AG04449 (cell line): Measurements from ENCODE around the gene HPD.

Source experiments
- CTCF ChIA-PET: fragments of 350-600 bp; formaldehyde crosslinking; extraction: SDS; loops from one replicate; lab custom pipeline; 2021; ENCODE audit warnings: antibody characterized with exemption; lab: Yijun Ruan, JAX
- POLR2A ChIA-PET: fragments of 400-600, 350-600 bp; formaldehyde crosslinking; extraction: SDS; loops from one replicate; lab custom pipeline; 2020; ENCODE audit warnings: antibody characterized with exemption, inconsistent platforms; lab: Yijun Ruan, JAX
- DNase-seq: peaks from one replicate; pipeline ENCODE4 v3.0.0-alpha.2; 2010; ENCODE audit warnings: low read depth, low spot score
- H3K4me3 ChIP-seq: 2 replicates; pipeline ENCODE4 v1.5.1; 2011; ENCODE audit warnings: low read depth, mild to moderate bottlenecking, control low read depth, low read length
- TF ChIP-seq, protein P1 (sequence below): IDR thresholded peaks from one replicate; pipeline ENCODE4 v1.5.1; 2011; ENCODE audit warnings: mild to moderate bottlenecking, moderate library complexity, low read length, control low read depth, inconsistent platforms; ENCODE audit not compliant: insufficient read depth; ENCODE audit errors: missing control alignments

Gene HPD

DNA sequence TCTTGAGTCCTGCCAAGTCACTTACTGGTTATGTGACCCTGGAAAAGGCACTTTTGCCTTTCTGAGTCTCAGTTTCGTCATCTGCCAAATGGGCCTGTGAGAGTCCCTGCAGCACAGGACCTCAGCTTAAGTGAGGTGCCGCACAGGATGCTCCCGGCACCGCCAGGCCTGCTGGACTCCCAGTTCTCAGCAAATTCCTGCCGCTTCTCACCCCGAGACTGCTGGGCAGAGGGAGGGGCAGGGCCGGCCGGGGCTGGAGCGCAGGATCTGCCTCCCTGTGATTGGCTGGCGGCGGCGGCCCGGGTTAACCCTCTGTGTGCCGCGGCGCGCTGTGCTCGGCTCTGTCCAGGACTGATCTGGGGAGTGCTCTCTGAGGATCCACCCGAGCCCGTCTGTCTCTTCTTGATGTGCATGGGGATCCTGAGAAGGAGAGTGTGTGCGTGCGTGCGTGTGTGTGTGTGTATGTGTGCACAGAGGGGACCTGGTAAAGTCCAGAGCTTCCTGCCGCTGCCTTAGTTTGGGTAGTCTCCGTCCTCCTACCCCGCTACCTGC is 46.3 kb downstream of the HPD start:
- no peak for DNase-seq
- ChIA-PET POLR2A (interaction anchor here (0.7 to 2.9 kb wide), 7 partner anchors 10 to 111 kb away, joined by 3 to 39 read pairs (median 5); partner anchors contain the start of genes PSMD9 and RHOF), CTCF (interaction anchor here (0.8 to 31.1 kb wide), 26 partner anchors 8 to 236 kb away, joined by 3 to 1100 read pairs (median 6); partner anchors contain the start of genes PSMD9 and RHOF)
- TF ChIP-seq, protein P1, sequence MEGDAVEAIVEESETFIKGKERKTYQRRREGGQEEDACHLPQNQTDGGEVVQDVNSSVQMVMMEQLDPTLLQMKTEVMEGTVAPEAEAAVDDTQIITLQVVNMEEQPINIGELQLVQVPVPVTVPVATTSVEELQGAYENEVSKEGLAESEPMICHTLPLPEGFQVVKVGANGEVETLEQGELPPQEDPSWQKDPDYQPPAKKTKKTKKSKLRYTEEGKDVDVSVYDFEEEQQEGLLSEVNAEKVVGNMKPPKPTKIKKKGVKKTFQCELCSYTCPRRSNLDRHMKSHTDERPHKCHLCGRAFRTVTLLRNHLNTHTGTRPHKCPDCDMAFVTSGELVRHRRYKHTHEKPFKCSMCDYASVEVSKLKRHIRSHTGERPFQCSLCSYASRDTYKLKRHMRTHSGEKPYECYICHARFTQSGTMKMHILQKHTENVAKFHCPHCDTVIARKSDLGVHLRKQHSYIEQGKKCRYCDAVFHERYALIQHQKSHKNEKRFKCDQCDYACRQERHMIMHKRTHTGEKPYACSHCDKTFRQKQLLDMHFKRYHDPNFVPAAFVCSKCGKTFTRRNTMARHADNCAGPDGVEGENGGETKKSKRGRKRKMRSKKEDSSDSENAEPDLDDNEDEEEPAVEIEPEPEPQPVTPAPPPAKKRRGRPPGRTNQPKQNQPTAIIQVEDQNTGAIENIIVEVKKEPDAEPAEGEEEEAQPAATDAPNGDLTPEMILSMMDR: no peak
- H3K4me3 ChIP-seq: peak overlapping the region; percentile 72

DNA sequence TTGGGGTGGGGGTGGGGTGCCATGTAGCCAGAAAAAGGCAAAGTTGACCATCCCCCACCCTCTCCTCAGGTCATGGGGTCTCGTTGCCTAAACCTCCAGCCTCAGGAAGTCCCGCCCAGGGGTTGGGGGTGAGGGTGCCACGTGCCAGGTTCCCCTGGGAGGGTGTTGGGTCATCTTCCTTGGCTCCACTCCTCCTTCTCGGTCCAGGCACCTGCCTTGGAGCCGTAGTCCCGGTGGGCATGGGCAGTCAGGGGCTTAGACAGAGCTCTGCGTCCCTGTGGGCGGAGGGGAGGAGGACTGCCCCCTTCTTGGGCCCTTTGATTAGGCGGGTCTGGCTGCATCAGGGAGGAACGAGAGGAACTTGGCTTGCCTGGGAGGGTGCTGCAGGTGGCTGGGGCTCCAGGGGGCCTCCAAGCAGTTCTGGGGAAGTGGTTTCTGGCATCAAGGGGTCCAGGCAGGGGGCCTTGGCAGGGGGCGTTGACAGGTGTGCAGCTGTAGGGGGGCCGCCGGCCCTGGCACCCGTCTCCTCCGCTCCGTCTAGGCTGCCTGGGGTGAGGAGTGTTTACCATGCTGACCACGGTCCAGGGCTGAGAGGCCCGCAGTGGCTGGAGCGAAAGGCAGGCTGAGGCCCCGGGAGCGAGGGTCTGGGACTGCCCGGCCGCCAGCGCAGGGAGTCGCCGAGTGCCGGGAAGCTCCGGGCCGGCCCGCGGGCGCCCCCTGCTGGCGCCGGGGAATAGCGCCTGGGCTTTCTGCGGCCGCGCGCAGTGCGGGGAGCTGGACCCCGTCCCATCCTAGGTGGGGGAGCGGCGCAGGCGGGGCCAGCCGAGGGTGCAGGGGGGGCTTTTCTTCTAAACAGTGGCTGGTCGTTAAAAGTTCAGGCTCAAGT is 47.0 kb downstream of the HPD start:
- ChIA-PET POLR2A (interaction anchor here (0.7 to 2.9 kb wide), 8 partner anchors 10 to 110 kb away, joined by 3 to 39 read pairs (median 6); partner anchors contain the start of genes PSMD9 and RHOF), CTCF (interaction anchor here (0.8 to 31.1 kb wide), 31 partner anchors 9 to 235 kb away, joined by 3 to 1100 read pairs (median 5); partner anchors contain the start of genes PSMD9 and RHOF)
- DNase-seq: no peak
- peak overlapping the region; percentile 72 for H3K4me3 ChIP-seq
- TF ChIP-seq, protein P1: peak; percentile 83

DNA sequence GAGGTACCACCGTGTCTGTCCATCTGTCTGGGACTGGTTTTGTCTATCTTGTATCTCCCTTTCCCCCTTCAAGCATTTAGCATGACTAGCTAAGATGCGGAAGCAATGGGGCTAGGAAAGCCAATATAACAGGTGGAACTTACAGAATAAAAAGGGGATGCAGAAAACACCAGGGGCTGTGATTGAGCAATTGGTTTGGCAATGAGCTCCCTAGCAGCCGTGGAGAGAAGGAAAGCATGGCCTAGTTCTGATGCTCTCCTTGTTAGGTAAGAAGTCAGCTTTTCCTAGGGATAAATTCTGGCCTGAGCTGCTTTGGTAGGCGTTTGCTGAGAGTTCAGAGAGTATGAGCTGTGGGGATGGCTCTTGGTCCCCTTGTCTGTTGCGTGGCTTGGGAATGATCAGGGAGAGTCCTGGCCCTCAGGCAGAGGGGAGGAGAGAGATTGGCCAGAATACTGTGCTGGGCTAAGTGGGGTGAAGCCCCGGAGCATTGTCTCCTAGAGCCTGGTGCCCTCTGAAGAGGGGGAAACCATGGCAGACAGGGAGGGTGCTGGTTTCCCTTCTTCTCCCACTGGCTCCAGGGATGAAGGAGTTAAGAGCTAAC is 47.7 kb downstream of the HPD start:
- peak overlapping the region; percentile 72 for H3K4me3 ChIP-seq
- TF ChIP-seq, protein P1: no peak
- POLR2A ChIA-PET: interaction anchor here (0.9 to 2.9 kb wide), 3 partner anchors 10 to 16 kb away, joined by 7 to 39 read pairs (median 27); partner anchors contain the start of gene RHOF
- DNase-seq: no peak
- CTCF ChIA-PET: interaction anchor here (0.8 to 31.1 kb wide), 23 partner anchors 10 to 138 kb away, joined by 3 to 1100 read pairs (median 6); partner anchors contain the start of genes PSMD9 and RHOF

- DNase-seq: no peak
- no peak overlapping the region for H3K4me3 ChIP-seq
- CTCF ChIA-PET: interaction anchor here (1.0 to 31.1 kb wide), 16 partner anchors 10 to 114 kb away, joined by 3 to 1100 read pairs (median 12); partner anchors contain the start of genes PSMD9 and RHOF
- TF ChIP-seq, protein P1: no peak
- POLR2A ChIA-PET: interaction anchor here (2.4 to 2.9 kb wide), 2 partner anchors 9 to 15 kb away, joined by 27 to 39 read pairs; partner anchors contain the start of gene RHOF
These were observed 48.3 kb downstream of the HPD start for GRCh38 chr12:121810234-121810817.

DNA sequence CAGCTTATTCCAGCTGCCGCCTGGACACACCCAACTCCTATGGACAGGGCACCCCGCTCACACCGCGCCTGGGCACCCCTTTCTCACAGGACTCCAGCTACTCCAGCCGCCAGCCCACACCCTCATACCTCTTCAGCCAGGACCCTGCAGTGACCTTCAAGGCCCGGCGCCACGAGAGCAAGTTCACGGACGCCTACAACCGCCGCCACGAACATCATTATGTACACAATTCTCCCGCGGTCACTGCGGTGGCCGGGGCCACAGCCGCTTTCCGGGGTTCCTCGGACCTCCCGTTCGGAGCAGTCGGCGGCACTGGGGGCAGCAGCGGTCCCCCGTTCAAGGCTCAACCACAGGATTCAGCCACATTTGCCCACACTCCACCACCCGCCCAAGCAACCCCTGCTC is 48.9 kb downstream of the HPD start:
- DNase-seq: no peak
- ChIA-PET CTCF (interaction anchor here (1.2 to 31.1 kb wide), 5 partner anchors 17 to 113 kb away, joined by 4 to 1100 read pairs (median 44); partner anchors contain the start of gene RHOF), POLR2A (interaction anchor here (2.9 kb wide), 1 partner anchor 9 kb away, joined by 27 read pairs; no protein-coding TSS in a partner anchor)
- H3K4me3 ChIP-seq: no peak overlapping the region
- TF ChIP-seq, protein P1: no peak
